HepG2 (cell line): ENCODE measurements around the gene ACP7. TPM values are rescaled to one million over a fixed set of nuclear protein-coding genes. Genes with fewer than 3 reads are reported as not detected.

Source experiments
- ATAC-seq: fragments of 200-7000 bp; cut with Tn5 transposase; 3 replicates; pipeline ENCODE4 v1.9.1; 2020; ENCODE audit warnings: mild to moderate bottlenecking, moderate library complexity
- BruUV-seq: library from RNA; stranded (reverse); fragments of 400-500 nt; replicated peaks from 2 replicates; lab custom pipeline; 2021; lab: Mats Ljungman, UMichigan
- CTCF ChIA-PET: fragments of 300-600 bp; formaldehyde crosslinking; extraction: SDS; loops from one replicate; lab custom pipeline; 2021; ENCODE audit warnings: low total read pairs, inconsistent platforms, low intra/inter-chr PET ratio; lab: Yijun Ruan, JAX
- POLR2A ChIA-PET: fragments of 350-600 bp; sonication (Branson Sonifier 250); formaldehyde crosslinking; loops from one replicate; lab custom pipeline; 2020; ENCODE audit warnings: antibody characterized with exemption, inconsistent platforms; lab: Yijun Ruan, JAX
- DNase-seq: peaks from one replicate; pipeline ENCODE4 v3.0.0-alpha.2; 2015; ENCODE audit warnings: low spot score
- FAIRE-seq: peaks from 3 replicates; lab custom pipeline; 2011; peaks lifted over from hg19 to GRCh38; lab: Jason Lieb, UNC
- H2AFZ ChIP-seq: one replicate; pipeline ENCODE4 v1.6.1; 2011; ENCODE audit warnings: low read length, inconsistent platforms
- H3K27ac ChIP-seq: fragments of 300-600 bp; 3 replicates; pipeline ENCODE4 v1.8.0; 2011; ENCODE audit warnings: mixed run types, mild to moderate bottlenecking, mixed read lengths, low read length, inconsistent platforms; ENCODE audit not compliant: insufficient read depth; ENCODE audit errors: extremely low read length
- H3K27me3 ChIP-seq, 2 experiments: fragments of 200-600 bp in 1 of 2; 2 replicates in 1 of 2; 3 replicates in 1 of 2; pipeline versions ENCODE4 v1.6.0 to v1.8.0; 2011; ENCODE audit warnings: low read length in 2 of 2, mild to moderate bottlenecking in 2 of 2, moderate library complexity in 2 of 2, inconsistent platforms in 1 of 2; ENCODE audit not compliant: insufficient read depth in 2 of 2, control insufficient read depth in 1 of 2
- H3K36me3 ChIP-seq, 2 experiments: fragments of 200-600 bp in 1 of 2; replicated peaks in 1 of 2; 2 replicates in 1 of 2; 3 replicates in 1 of 2; pipeline versions ENCODE4 v1.5.1 to v1.8.0; 2011; ENCODE audit warnings: low read length in 2 of 2, inconsistent platforms in 1 of 2; ENCODE audit not compliant: insufficient read depth in 2 of 2, control insufficient read depth in 1 of 2
- H3K4me1 ChIP-seq: 2 replicates; pipeline ENCODE4 v1.5.1; 2012; ENCODE audit warnings: low read length, inconsistent platforms; ENCODE audit not compliant: insufficient read depth
- H3K4me2 ChIP-seq: 2 replicates; pipeline ENCODE4 v1.6.0; 2011; ENCODE audit warnings: low read depth, low read length, inconsistent platforms
- H3K4me3 ChIP-seq, 3 experiments: fragments of 200-600 bp in 1 of 3; sonication (generic), shearing (Covaris generic) in 1 of 3; replicated peaks in 1 of 3; 2 replicates each; pipeline ENCODE4 v1.5.1; 2011 to 2016; ENCODE audit warnings: low read length in 3 of 3, inconsistent platforms in 2 of 3, low read depth in 2 of 3, mild to moderate bottlenecking in 2 of 3, control low read depth in 1 of 3, mixed read lengths in 1 of 3; ENCODE audit not compliant: insufficient read depth in 1 of 3
- H3K79me2 ChIP-seq: one replicate; pipeline ENCODE4 v1.6.1; 2011; ENCODE audit warnings: low read length, inconsistent platforms; ENCODE audit not compliant: insufficient read depth
- H3K9ac ChIP-seq: 2 replicates; pipeline ENCODE4 v1.6.0; 2011; ENCODE audit warnings: mild to moderate bottlenecking, low read depth, low read length, inconsistent platforms; ENCODE audit not compliant: insufficient read depth
- H3K9me3 ChIP-seq: 2 replicates; pipeline ENCODE4 v1.5.1; 2012; ENCODE audit warnings: mild to moderate bottlenecking, low read length
- H4K20me1 ChIP-seq: 2 replicates; pipeline ENCODE4 v1.6.0; 2011; ENCODE audit warnings: inconsistent platforms, mild to moderate bottlenecking, low read length, moderate library complexity; ENCODE audit not compliant: insufficient read depth
- ATAD3A ChIP-seq: sonication (generic); formaldehyde crosslinking; IDR thresholded peaks from 2 replicates; pipeline ENCODE4 v1.4.0; 2020; ENCODE audit warnings: missing genetic modification reagents
- HCFC1 ChIP-seq: fragments of 150-350 bp; IDR thresholded peaks from 2 replicates; pipeline ENCODE4 v1.6.1; 2014; ENCODE audit warnings: low read depth, low read length
- HES4 ChIP-seq: sonication (generic); formaldehyde crosslinking; IDR thresholded peaks from 2 replicates; pipeline ENCODE4 v1.9.0; 2021; ENCODE audit warnings: mild to moderate bottlenecking, missing genetic modification reagents, borderline replicate concordance
- HNRNPL ChIP-seq: fragments of 200-400 bp; formaldehyde crosslinking; IDR thresholded peaks from 2 replicates; pipeline ENCODE4 v1.6.1; 2017; ENCODE audit warnings: mild to moderate bottlenecking, low read depth, low read length
- MAFG ChIP-seq: sonication (generic); formaldehyde crosslinking; IDR thresholded peaks from 2 replicates; pipeline ENCODE4 v1.5.1; 2020; ENCODE audit warnings: mild to moderate bottlenecking, missing genetic modification reagents
- MEIS2 ChIP-seq: sonication (generic); formaldehyde crosslinking; IDR thresholded peaks from 2 replicates; pipeline ENCODE4 v1.9.0; 2021; ENCODE audit warnings: mild to moderate bottlenecking, missing genetic modification reagents
- RAD51 ChIP-seq: fragments of 450-650 bp; IDR thresholded peaks from 2 replicates; pipeline ENCODE4 v1.6.1; 2016; ENCODE audit warnings: borderline replicate concordance
- RXRA ChIP-seq: sonication (generic); formaldehyde crosslinking; IDR thresholded peaks from 2 replicates; pipeline ENCODE4 v1.5.1; 2020; ENCODE audit warnings: missing genetic modification reagents
- TOE1 ChIP-seq: sonication (generic); formaldehyde crosslinking; IDR thresholded peaks from 2 replicates; pipeline ENCODE4 v1.4.0; 2020; ENCODE audit warnings: mild to moderate bottlenecking, missing genetic modification reagents
- ZBTB42 ChIP-seq: sonication (generic); formaldehyde crosslinking; IDR thresholded peaks from 2 replicates; pipeline ENCODE4 v1.5.0; 2020; ENCODE audit warnings: mild to moderate bottlenecking, missing genetic modification reagents
- ZFP62 ChIP-seq: sonication (generic); formaldehyde crosslinking; IDR thresholded peaks from 2 replicates; pipeline ENCODE4 v1.4.0; 2020; ENCODE audit warnings: missing genetic modification reagents
- ZFP82 ChIP-seq: sonication (generic); formaldehyde crosslinking; IDR thresholded peaks from 2 replicates; pipeline ENCODE4 v1.5.1; 2020; ENCODE audit warnings: mild to moderate bottlenecking, missing genetic modification reagents, borderline replicate concordance
- WGBS: methylation state at CpG from one replicate; pipeline ENCODE4 v1.1.6; 2017; ENCODE audit warnings: low lambda C conversion rate; 5-methylcytosine and 5-hydroxymethylcytosine counted together
- in situ Hi-C: cut with HindIII; loops from 2 replicates; pipeline ENCODE4 v1.10.0; 2017; ENCODE audit warnings: low pct_unique_long_range_greater_than_20kb; ENCODE audit not compliant: extremely low pct_ligation_motif_present
- intact Hi-C: fragments of 100-400 bp; cut with micrococcal nuclease; formaldehyde crosslinking; loops from one replicate; pipeline ENCODE4 v1.10.0; 2022; ENCODE audit not compliant: unreplicated experiment
- polyA plus RNA-seq, 8 experiments: library from polyadenylated mRNA; depleted of rRNA in 3 of 8; stranded (reverse) in 7 of 8; unstranded in 1 of 8; fragments of >200 nt; fragmentation: Illumina TruSeq in 4 of 8; extraction: Trizol in 4 of 8; gene quantifications; 2 replicates each; pipeline versions ENCODE4 v1.2.1 to v1.2.3, GENCODE V29; 2011 to 2016; ENCODE audit warnings: low read depth in 4 of 8, missing spikeins in 1 of 8, mixed read lengths in 1 of 8; ENCODE audit not compliant: insufficient read depth in 1 of 8
- total RNA-seq, 5 experiments: library from RNA; depleted of rRNA; stranded (reverse); fragments of >200 nt; fragmentation: Illumina TruSeq; extraction: Trizol; gene quantifications; 2 replicates each; pipeline ENCODE4 v1.2.3, GENCODE V29; 2016; ENCODE audit warnings: low read depth in 1 of 5
- TF ChIP-seq, protein P1 (sequence below): sonication (generic); formaldehyde crosslinking; IDR thresholded peaks from 2 replicates; pipeline ENCODE4 v1.4.0; 2020; ENCODE audit warnings: low read depth, missing genetic modification reagents
- TF ChIP-seq, protein P2 (sequence below): sonication (generic); formaldehyde crosslinking; IDR thresholded peaks from 2 replicates; pipeline ENCODE4 v1.8.0; 2022; ENCODE audit warnings: mild to moderate bottlenecking, missing genetic modification reagents

ACP7 gene
- total and polyA plus RNA-seq, 2 of the 13 experiments (the other 11 are each of a cell fraction or from before 2014, with no cell fraction given), result not detected

DNA sequence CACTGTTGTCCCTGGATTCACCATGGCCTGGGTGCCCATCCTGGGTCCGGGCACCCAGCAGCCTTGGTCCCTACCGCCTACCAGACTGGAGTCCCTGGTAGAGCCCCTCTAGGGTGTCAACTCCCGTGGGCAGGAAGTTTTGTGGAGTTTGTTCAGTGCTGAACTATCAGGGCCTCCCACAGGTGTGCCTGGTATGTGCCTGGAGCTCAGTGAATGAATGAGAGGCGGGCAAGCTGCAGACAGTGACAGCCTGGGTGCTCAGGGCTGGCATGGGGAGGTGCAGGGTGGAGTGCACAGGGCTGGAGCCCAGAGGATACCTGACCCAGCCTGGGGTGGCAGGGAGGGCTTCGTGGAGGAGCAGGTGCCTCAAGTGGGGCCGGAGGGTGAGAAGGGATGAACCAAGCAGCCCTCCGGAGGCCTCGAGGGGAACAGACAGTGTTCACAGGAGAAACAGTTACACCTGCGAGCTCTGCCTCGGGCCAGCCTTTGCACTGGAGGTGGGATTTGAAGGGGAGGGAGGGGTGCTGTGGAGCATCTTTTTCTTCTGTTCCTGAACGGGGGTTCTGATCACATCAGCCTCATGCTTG is 71.0 kb downstream of the ACP7 start:
- Histone ChIP-seq H3K9ac (no peak overlapping the region), H3K79me2 (peaks cover 52% of the 10 kb centered on the region), H2AFZ (no peak overlapping the region), H4K20me1 (peaks cover 18% of the 10 kb centered on the region; the same call in 1 of the 2 replicates), H3K27ac (no peak overlapping the region), H3K9me3 (no peaks in the 10 kb centered on the region), H3K27me3 (no peaks in the 10 kb centered on the region), H3K4me1 (peaks cover 52% of the 10 kb centered on the region), H3K4me3 (no peak overlapping the region), H3K36me3 (peaks cover 1 to 9% of the 10 kb centered on the region in 2 experiments; a peak in 2 of 5 replicates), H3K4me2 (no peak overlapping the region)
- DNase-seq, result no peak
- ChIA-PET POLR2A (interaction anchor here (0.7 to 3.6 kb wide), 2 partner anchors 10 to 12 kb away, joined by 3 to 26 read pairs; no protein-coding TSS in a partner anchor), CTCF (no interaction called here)
- no peak for FAIRE-seq
- no TSS peak for BruUV-seq
- peak; percentile 8; the same call in 2 of the 3 replicates for ATAC-seq
- intact Hi-C loops (loop anchor here (5.0 kb wide), 1 partner anchor 33 kb away; no protein-coding TSS in a partner anchor), in situ Hi-C loops (no loop called here)
- 64% methylated on average over 9 of the region's 11 CpGs for WGBS
- TF ChIP-seq TOE1 (CRISPR knock-in tag) (no peak), HNRNPL (0 out of 2 replicates have a peak, but pooled peaks have one; percentile 24)

GRCh38 chr19:39155741-39156140 is 71.6 kb downstream of the ACP7 start:
- Histone ChIP-seq H4K20me1 (peaks cover 18% of the 10 kb centered on the region; the same call in 1 of the 2 replicates), H3K36me3 (peaks cover 1 to 12% of the 10 kb centered on the region in 2 experiments; a peak in 2 of 5 replicates), H3K4me3 (no peak overlapping the region), H3K27ac (no peak overlapping the region), H3K27me3 (no peaks in the 10 kb centered on the region), H2AFZ (no peak overlapping the region), H3K9ac (no peak overlapping the region), H3K4me1 (peaks cover 52% of the 10 kb centered on the region), H3K4me2 (no peak overlapping the region), H3K79me2 (peaks cover 53% of the 10 kb centered on the region), H3K9me3 (no peaks in the 10 kb centered on the region)
- intact Hi-C loops, result loop anchor here (5.0 kb wide), 1 partner anchor 33 kb away; no protein-coding TSS in a partner anchor
- no peak for FAIRE-seq
- POLR2A ChIA-PET, result interaction anchor here (3.6 kb wide), 1 partner anchor 10 kb away, joined by 26 read pairs; no protein-coding TSS in a partner anchor
- in situ Hi-C loops, result no loop called here
- CTCF ChIA-PET, result no interaction called here
- BruUV-seq, result no TSS peak
- no peak for ATAC-seq
- DNase-seq, result no peak
- 94% methylated on average over 9 of the region's 15 CpGs for WGBS
- no peak for TF ChIP-seq HCFC1
- TF ChIP-seq ZFP82 (CRISPR knock-in tag), result no peak
- no peak for TF ChIP-seq HES4 (CRISPR knock-in tag)
- TF ChIP-seq ATAD3A (CRISPR knock-in tag), result no peak
- no peak for TF ChIP-seq ZFP62 (CRISPR knock-in tag)
- no peak for TF ChIP-seq MAFG (CRISPR knock-in tag)
- TF ChIP-seq, protein P1, sequence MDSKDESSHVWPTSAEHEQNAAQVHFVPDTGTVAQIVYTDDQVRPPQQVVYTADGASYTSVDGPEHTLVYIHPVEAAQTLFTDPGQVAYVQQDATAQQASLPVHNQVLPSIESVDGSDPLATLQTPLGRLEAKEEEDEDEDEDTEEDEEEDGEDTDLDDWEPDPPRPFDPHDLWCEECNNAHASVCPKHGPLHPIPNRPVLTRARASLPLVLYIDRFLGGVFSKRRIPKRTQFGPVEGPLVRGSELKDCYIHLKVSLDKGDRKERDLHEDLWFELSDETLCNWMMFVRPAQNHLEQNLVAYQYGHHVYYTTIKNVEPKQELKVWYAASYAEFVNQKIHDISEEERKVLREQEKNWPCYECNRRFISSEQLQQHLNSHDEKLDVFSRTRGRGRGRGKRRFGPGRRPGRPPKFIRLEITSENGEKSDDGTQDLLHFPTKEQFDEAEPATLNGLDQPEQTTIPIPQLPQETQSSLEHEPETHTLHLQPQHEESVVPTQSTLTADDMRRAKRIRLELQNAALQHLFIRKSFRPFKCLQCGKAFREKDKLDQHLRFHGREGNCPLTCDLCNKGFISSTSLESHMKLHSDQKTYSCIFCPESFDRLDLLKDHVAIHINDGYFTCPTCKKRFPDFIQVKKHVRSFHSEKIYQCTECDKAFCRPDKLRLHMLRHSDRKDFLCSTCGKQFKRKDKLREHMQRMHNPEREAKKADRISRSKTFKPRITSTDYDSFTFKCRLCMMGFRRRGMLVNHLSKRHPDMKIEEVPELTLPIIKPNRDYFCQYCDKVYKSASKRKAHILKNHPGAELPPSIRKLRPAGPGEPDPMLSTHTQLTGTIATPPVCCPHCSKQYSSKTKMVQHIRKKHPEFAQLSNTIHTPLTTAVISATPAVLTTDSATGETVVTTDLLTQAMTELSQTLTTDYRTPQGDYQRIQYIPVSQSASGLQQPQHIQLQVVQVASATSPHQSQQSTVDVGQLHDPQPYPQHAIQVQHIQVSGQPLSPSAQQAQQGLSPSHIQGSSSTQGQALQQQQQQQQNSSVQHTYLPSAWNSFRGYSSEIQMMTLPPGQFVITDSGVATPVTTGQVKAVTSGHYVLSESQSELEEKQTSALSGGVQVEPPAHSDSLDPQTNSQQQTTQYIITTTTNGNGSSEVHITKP (CRISPR knock-in tag), result no peak
- TF ChIP-seq RXRA (CRISPR knock-in tag), result no peak
- TF ChIP-seq, protein P2, sequence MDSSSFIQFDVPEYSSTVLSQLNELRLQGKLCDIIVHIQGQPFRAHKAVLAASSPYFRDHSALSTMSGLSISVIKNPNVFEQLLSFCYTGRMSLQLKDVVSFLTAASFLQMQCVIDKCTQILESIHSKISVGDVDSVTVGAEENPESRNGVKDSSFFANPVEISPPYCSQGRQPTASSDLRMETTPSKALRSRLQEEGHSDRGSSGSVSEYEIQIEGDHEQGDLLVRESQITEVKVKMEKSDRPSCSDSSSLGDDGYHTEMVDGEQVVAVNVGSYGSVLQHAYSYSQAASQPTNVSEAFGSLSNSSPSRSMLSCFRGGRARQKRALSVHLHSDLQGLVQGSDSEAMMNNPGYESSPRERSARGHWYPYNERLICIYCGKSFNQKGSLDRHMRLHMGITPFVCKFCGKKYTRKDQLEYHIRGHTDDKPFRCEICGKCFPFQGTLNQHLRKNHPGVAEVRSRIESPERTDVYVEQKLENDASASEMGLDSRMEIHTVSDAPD (CRISPR knock-in tag), result no peak
- no peak for TF ChIP-seq MEIS2 (CRISPR knock-in tag)
- TF ChIP-seq RAD51, result no peak
- TF ChIP-seq ZBTB42 (CRISPR knock-in tag), result no peak
